NB4 (cell line): Measurements from ENCODE around the gene DOCK3.

Experiments
- CTCF ChIP-seq: IDR thresholded peaks from one replicate; pipeline ENCODE4 v1.5.1; 2012; ENCODE audit warnings: low read depth, low read length
- MAX ChIP-seq: IDR thresholded peaks from 2 replicates; pipeline ENCODE4 v1.6.1; 2011; ENCODE audit warnings: low read depth, low read length
- MYC ChIP-seq: IDR thresholded peaks from 2 replicates; pipeline ENCODE4 v1.6.1; 2011; ENCODE audit warnings: low read depth, low read length
- POLR2A ChIP-seq: IDR thresholded peaks from 2 replicates; pipeline ENCODE4 v1.6.1; 2011; ENCODE audit warnings: mild to moderate bottlenecking; ENCODE audit not compliant: insufficient read length; ENCODE audit errors: extremely low read depth

GRCh38 chr3:51391075-51391565, 716.4 kb downstream of the DOCK3 start, which contains the start of gene RBM15B:
- peak; percentile 81 for TF ChIP-seq CTCF
- peak; percentile 60 for TF ChIP-seq POLR2A
- TF ChIP-seq MYC: peak; percentile 91
- TF ChIP-seq MAX: peak; percentile 98
